Spleen (tissue), 11 donors: ENCODE results near the gene WDFY1. TPM values are rescaled to one million over a fixed set of nuclear protein-coding genes. Genes with fewer than 3 reads are reported as not detected.

Source experiments
- DNase-seq: peaks from one replicate; pipeline ENCODE4 v3.0.0-alpha.2; 2020
- H3K27ac ChIP-seq, 8 donors: fragments of 200-600 bp; sonication (generic) in 7 of 8; 1 replicate in 4 of 8; 2 replicates in 4 of 8; pipeline versions ENCODE4 v1.5.0 to v1.8.0; 2016 to 2021; ENCODE audit warnings: inconsistent platforms in 4 of 8, mild to moderate bottlenecking in 4 of 8, moderate library complexity in 1 of 8
- H3K27me3 ChIP-seq, 7 donors: fragments of 200-600 bp; sonication (generic) in 6 of 7; replicated peaks in 1 of 7; 1 replicate in 4 of 7; 2 replicates in 3 of 7; pipeline versions ENCODE4 v1.5.0 to v1.8.0; 2016 to 2021; ENCODE audit warnings: inconsistent platforms in 3 of 7, mild to moderate bottlenecking in 1 of 7
- H3K36me3 ChIP-seq, 6 donors: fragments of 200-600 bp; sonication (generic) in 5 of 6; 1 replicate in 4 of 6; 2 replicates in 2 of 6; pipeline versions ENCODE4 v1.5.0 to v1.8.0; 2016 to 2021; ENCODE audit warnings: inconsistent platforms in 2 of 6
- H3K4me1 ChIP-seq, 6 donors: fragments of 200-600 bp; sonication (generic) in 5 of 6; 1 replicate in 3 of 6; 2 replicates in 3 of 6; pipeline versions ENCODE4 v1.5.0 to v1.8.0; 2016 to 2021; ENCODE audit warnings: inconsistent platforms in 3 of 6
- H3K4me3 ChIP-seq, 8 donors: fragments of 200-600 bp; sonication (generic) in 7 of 8; 1 replicate in 4 of 8; 2 replicates in 4 of 8; pipeline versions ENCODE4 v1.5.0 to v1.8.0; 2016 to 2021; ENCODE audit warnings: inconsistent platforms in 4 of 8, mild to moderate bottlenecking in 4 of 8, moderate library complexity in 2 of 8
- H3K9me3 ChIP-seq, 8 donors: fragments of 200-600 bp; sonication (generic) in 7 of 8; 1 replicate in 4 of 8; 2 replicates in 4 of 8; pipeline versions ENCODE4 v1.5.0 to v1.8.0; 2016 to 2021; ENCODE audit warnings: inconsistent platforms in 4 of 8
- POLR2A ChIP-seq, 3 donors: fragments of 450-650 bp; IDR thresholded peaks; one replicate each; pipeline ENCODE4 v1.5.1; 2017; ENCODE audit warnings: antibody characterized with exemption in 3 of 3, mild to moderate bottlenecking in 1 of 3
- POLR2AphosphoS5 ChIP-seq, 3 donors: sonication (generic); formaldehyde crosslinking; IDR thresholded peaks; one replicate each; pipeline ENCODE4 v1.5.1; 2017; ENCODE audit warnings: antibody characterized with exemption in 3 of 3
- WGBS, 5 donors: extraction: QIAGEN DNeasy Blood & Tissue Kit in 3 of 5; methylation state at CpG; one replicate each; pipeline versions ENCODE4 v1.1.5 to v1.1.7; 2013 to 2018; 5-methylcytosine and 5-hydroxymethylcytosine counted together
- intact Hi-C: fragments of 100-400 bp; cut with DNase I; formaldehyde crosslinking; loops from one replicate; pipeline ENCODE4 v1.15.0; 2023; ENCODE audit warnings: low total_unique reads
- polyA plus RNA-seq, 3 donors: library from polyadenylated mRNA; stranded (reverse); fragments of 200-250 nt; gene quantifications; one replicate each; pipeline ENCODE4 v1.2.1, GENCODE V29; 2013
- total RNA-seq, 7 donors: library from RNA; depleted of rRNA in 3 of 7; stranded (reverse); fragments of >200 nt in 3 of 7; fragmentation: NEBNext Ultra II Directional in 4 of 7; extraction: Animal tissue kit (Norgen Biotek cat#: 25700) in 4 of 7; gene quantifications; one replicate each; pipeline versions ENCODE4 v1.1.0 to v1.2.1, GENCODE V29; 2016 to 2021
- TF ChIP-seq, protein P1 (sequence below), 11 experiments: fragments of 200-600 bp in 7 of 11; fragments of 450-650 bp in 4 of 11; sonication (generic) in 4 of 11; IDR thresholded peaks in 8 of 11; conservative IDR thresholded peaks in 3 of 11; 1 replicate in 7 of 11; 2 replicates in 4 of 11; pipeline versions ENCODE4 v1.4.0 to v1.8.0; 2016 to 2021; ENCODE audit warnings: antibody characterized with exemption in 11 of 11, inconsistent platforms in 4 of 11, mild to moderate bottlenecking in 1 of 11
- donor health status: healthy with polysubstance abuse.
- donor health status: DM: no; HTN: no; CAD: no; lungs with moderate emphysema.
- donor health status: DM: no; HTN: no; CAD: no.
- donor health status: Bipolar disorder and iron deficiency.
- donor health status: healthy.
- donor health status: DM: no; HTN: no; CAD: no.
- donor health status: DM: yes; HTN: yes; CAD: no.

The WDFY1 gene
- total and polyA plus RNA-seq, 10 donors = 14.3 to 68.5 (median 51.6) TPM

DNA sequence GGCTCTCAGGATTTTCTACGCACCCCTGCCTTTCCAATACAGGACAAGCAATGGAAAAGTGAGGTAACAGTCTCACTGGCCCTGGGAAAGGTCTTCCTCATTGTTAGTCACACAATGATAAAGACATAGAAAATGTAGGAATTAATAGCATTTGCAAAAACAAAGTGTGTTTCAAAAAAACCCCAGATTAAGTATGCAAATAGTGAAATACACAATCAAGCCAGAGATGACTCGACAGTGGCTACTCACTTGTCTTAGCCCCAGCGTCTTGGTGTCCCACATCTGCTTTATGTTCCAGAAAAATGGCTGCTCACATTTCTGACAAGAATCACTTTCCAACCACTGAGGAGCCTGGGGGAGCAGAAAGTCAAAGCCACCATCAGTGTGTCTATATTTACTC lies 60.7 kb downstream of the WDFY1 start:
- Histone ChIP-seq H3K27ac (no peak overlapping the region), H3K9me3 (no peaks in the 10 kb centered on the region), H3K4me1 (peaks cover 0 to 19% (median 2%) of the 10 kb centered on the region in 6 donors), H3K27me3 (no peaks in the 10 kb centered on the region), H3K4me3 (no peak overlapping the region), H3K36me3 (peaks cover 0 to 100% (median 46%) of the 10 kb centered on the region in 6 donors)
- TF ChIP-seq POLR2AphosphoS5 (IDR thresholded peaks at IDR 0.05) (no peak), POLR2A (IDR thresholded peaks at IDR 0.05) (no peak)
- TF ChIP-seq, protein P1, sequence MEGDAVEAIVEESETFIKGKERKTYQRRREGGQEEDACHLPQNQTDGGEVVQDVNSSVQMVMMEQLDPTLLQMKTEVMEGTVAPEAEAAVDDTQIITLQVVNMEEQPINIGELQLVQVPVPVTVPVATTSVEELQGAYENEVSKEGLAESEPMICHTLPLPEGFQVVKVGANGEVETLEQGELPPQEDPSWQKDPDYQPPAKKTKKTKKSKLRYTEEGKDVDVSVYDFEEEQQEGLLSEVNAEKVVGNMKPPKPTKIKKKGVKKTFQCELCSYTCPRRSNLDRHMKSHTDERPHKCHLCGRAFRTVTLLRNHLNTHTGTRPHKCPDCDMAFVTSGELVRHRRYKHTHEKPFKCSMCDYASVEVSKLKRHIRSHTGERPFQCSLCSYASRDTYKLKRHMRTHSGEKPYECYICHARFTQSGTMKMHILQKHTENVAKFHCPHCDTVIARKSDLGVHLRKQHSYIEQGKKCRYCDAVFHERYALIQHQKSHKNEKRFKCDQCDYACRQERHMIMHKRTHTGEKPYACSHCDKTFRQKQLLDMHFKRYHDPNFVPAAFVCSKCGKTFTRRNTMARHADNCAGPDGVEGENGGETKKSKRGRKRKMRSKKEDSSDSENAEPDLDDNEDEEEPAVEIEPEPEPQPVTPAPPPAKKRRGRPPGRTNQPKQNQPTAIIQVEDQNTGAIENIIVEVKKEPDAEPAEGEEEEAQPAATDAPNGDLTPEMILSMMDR (IDR thresholded peaks at IDR 0.05 in 8 of 11, conservative IDR thresholded peaks at IDR 0.05 in 3 of 11) = no peak
- DNase-seq = no peak
- intact Hi-C loops = no loop called here
- WGBS, 5 donors = 71 to 77% (median 73%) methylated on average over 3 of the region's 3 CpGs

DNA sequence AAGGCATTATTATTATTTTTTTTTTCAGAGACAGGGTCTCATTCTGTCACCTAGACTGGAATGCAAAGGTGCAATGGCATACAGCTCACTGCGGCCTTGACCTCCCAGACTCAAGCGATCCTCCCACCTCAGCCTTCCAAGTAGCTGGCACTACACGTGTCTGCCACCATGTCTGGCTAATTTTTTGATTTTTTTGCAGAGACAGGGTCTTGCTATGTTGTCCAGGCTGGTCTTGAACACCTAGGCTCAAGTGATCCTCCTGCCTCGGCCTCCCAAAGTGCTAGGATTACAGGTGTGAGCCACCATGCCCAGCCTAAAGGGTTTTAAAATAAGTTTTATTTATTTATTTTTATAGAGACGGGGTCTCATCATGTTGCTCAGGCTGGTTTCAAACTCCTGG lies 62.4 kb downstream of the WDFY1 start:
- Histone ChIP-seq H3K36me3 (peaks cover 0 to 100% (median 60%) of the 10 kb centered on the region in 6 donors), H3K27ac (peak overlapping the region in 4 of 8 donors; percentile 50 to 75 (median 62)), H3K4me3 (no peak overlapping the region), H3K9me3 (no peaks in the 10 kb centered on the region), H3K27me3 (no peaks in the 10 kb centered on the region), H3K4me1 (peaks cover 0 to 13% (median 2%) of the 10 kb centered on the region in 6 donors)
- TF ChIP-seq, protein P1 (IDR thresholded peaks at IDR 0.05 in 8 of 11, conservative IDR thresholded peaks at IDR 0.05 in 3 of 11) = no peak
- TF ChIP-seq POLR2A (IDR thresholded peaks at IDR 0.05) (no peak), POLR2AphosphoS5 (IDR thresholded peaks at IDR 0.05) (no peak)
- no peak for DNase-seq
- 94 to 97% (median 95%) methylated on average over 5 of the region's 5 CpGs for WGBS, 5 donors
- intact Hi-C loops = no loop called here

DNA sequence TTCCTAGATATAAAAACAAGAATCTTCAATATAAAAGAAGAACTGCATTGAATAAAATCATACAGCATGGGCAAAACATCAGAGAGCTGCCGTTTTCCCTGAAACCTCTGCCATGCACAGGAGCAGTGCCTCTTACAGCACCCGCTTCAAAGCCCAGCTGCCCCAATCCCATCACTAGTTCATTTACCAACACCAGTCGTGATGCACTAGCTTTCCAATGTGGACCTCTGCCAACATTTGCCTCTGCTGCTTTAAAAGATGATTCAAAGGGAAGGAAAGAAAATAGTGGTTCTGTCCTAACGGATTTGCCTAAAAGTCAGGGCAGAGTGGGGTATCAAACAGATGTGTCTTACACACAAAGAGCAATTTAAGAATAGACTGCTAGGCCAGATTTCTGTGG lies 64.3 kb downstream of the WDFY1 start:
- H3K36me3 ChIP-seq = peaks cover 0 to 100% (median 73%) of the 10 kb centered on the region in 6 donors
- intact Hi-C loops = no loop called here

DNA sequence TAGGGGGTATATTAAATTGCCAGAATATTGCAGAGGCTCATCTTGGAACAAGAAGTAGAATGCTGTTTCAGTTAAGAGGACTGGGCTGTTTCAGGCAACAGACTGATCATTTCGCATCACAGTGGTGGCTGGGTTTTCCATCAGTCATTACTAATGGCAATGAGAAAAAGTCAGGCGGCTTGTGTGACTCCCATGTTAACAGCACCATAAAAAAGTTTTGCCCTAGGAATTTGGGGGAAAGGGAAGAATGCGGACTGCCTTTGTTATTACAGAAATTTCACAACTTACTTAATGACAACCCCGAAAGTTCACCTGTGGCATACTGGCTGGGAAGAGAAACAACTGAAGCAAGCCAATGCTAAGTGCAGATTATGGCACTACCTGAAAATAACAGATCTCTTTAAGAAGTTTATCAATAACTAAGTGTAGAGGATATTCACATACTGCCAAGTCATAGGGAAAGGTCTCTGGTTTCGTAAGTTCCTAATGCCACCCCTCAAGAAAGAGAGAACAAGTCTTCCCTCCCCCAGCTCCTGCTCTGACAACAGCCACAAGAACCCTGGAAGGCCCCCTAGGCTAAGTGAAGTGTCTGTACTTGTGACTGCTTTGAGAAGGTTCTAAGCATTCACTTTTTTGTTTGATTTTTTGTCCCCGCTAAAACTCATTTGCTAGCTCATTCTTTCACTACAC lies 67.3 kb downstream of the WDFY1 start:
- no peaks in the 10 kb centered on the region for H3K27me3 ChIP-seq
- WGBS, 5 donors = 66 to 90% (median 84%) methylated on average over 6 of the region's 6 CpGs
- DNase-seq = no peak

More for the DNA sequence above, 64.3 kb downstream of the WDFY1 start:
- TF ChIP-seq POLR2AphosphoS5 (IDR thresholded peaks at IDR 0.05) (no peak), POLR2A (IDR thresholded peaks at IDR 0.05) (no peak)
- TF ChIP-seq, protein P1 (IDR thresholded peaks at IDR 0.05 in 8 of 11, conservative IDR thresholded peaks at IDR 0.05 in 3 of 11) = no peak
- Histone ChIP-seq H3K9me3 (no peaks in the 10 kb centered on the region), H3K4me3 (no peak overlapping the region), H3K27me3 (no peaks in the 10 kb centered on the region), H3K4me1 (no peaks in the 10 kb centered on the region), H3K27ac (peak overlapping the region in 1 of 8 donors; percentile 75)
- WGBS, 5 donors = 74 to 89% (median 85%) methylated on average over 4 of the region's 4 CpGs
- no peak for DNase-seq

More for the DNA sequence above, 67.3 kb downstream of the WDFY1 start:
- Histone ChIP-seq H3K4me1 (no peaks in the 10 kb centered on the region), H3K9me3 (no peaks in the 10 kb centered on the region), H3K36me3 (peaks cover 0 to 100% (median 70%) of the 10 kb centered on the region in 6 donors), H3K4me3 (no peak overlapping the region), H3K27ac (no peak overlapping the region)
- TF ChIP-seq POLR2AphosphoS5 (IDR thresholded peaks at IDR 0.05) (no peak), POLR2A (IDR thresholded peaks at IDR 0.05) (no peak)
- TF ChIP-seq, protein P1 (IDR thresholded peaks at IDR 0.05 in 8 of 11, conservative IDR thresholded peaks at IDR 0.05 in 3 of 11) = no peak
- intact Hi-C loops = no loop called here
